GM23338 (cell line): ENCODE measurements around the gene UMODL1.

ENCODE experiments used
- EZH2 ChIP-seq: fragments of 200-600 bp; sonication (generic); IDR thresholded peaks from one replicate; pipeline ENCODE4 v1.8.0; 2017; ENCODE audit warnings: antibody characterized with exemption, mild to moderate bottlenecking, low read depth; ENCODE audit not compliant: unreplicated experiment
- TF ChIP-seq, protein P1 (sequence below), 2 experiments: fragments of 200-600 bp in 1 of 2; sonication (generic) in 1 of 2; conservative IDR thresholded peaks; 2 replicates each; pipeline versions ENCODE4 v1.5.1 to v1.6.1; 2016 to 2017; ENCODE audit warnings: antibody characterized with exemption in 2 of 2, low read depth in 2 of 2, mild to moderate bottlenecking in 2 of 2, moderate library complexity in 1 of 2
- TF ChIP-seq, protein P2 (sequence below): IDR thresholded peaks from one replicate; pipeline ENCODE4 v1.6.1; 2018; ENCODE audit warnings: antibody characterized with exemption; ENCODE audit not compliant: unreplicated experiment

DNA sequence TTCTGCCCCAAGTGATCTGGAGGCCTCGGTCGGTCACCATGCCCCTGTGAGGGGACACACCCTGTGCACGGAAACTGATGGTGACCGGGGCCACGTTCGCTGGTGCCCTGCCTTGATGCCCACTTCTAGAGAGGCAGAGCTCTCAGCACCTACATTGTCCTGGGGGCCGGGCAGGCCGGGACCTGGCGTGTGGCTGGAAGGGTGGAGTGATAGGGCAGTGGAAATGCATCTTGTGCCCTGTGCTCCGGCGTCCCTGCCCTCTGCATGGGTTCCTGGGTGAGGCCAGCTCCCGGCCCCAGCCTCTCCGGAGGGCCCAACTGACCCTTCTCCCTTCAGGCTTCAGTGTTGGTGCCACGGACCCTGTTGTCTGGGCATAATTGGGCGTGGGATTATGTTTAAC, 11.0 kb upstream of the UMODL1 start:
- no peak for TF ChIP-seq EZH2
- TF ChIP-seq, protein P1, sequence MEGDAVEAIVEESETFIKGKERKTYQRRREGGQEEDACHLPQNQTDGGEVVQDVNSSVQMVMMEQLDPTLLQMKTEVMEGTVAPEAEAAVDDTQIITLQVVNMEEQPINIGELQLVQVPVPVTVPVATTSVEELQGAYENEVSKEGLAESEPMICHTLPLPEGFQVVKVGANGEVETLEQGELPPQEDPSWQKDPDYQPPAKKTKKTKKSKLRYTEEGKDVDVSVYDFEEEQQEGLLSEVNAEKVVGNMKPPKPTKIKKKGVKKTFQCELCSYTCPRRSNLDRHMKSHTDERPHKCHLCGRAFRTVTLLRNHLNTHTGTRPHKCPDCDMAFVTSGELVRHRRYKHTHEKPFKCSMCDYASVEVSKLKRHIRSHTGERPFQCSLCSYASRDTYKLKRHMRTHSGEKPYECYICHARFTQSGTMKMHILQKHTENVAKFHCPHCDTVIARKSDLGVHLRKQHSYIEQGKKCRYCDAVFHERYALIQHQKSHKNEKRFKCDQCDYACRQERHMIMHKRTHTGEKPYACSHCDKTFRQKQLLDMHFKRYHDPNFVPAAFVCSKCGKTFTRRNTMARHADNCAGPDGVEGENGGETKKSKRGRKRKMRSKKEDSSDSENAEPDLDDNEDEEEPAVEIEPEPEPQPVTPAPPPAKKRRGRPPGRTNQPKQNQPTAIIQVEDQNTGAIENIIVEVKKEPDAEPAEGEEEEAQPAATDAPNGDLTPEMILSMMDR (conservative IDR thresholded peaks at IDR 0.05; ENCODE audit: low read depth in 2 of 2): no peak
- TF ChIP-seq, protein P2, sequence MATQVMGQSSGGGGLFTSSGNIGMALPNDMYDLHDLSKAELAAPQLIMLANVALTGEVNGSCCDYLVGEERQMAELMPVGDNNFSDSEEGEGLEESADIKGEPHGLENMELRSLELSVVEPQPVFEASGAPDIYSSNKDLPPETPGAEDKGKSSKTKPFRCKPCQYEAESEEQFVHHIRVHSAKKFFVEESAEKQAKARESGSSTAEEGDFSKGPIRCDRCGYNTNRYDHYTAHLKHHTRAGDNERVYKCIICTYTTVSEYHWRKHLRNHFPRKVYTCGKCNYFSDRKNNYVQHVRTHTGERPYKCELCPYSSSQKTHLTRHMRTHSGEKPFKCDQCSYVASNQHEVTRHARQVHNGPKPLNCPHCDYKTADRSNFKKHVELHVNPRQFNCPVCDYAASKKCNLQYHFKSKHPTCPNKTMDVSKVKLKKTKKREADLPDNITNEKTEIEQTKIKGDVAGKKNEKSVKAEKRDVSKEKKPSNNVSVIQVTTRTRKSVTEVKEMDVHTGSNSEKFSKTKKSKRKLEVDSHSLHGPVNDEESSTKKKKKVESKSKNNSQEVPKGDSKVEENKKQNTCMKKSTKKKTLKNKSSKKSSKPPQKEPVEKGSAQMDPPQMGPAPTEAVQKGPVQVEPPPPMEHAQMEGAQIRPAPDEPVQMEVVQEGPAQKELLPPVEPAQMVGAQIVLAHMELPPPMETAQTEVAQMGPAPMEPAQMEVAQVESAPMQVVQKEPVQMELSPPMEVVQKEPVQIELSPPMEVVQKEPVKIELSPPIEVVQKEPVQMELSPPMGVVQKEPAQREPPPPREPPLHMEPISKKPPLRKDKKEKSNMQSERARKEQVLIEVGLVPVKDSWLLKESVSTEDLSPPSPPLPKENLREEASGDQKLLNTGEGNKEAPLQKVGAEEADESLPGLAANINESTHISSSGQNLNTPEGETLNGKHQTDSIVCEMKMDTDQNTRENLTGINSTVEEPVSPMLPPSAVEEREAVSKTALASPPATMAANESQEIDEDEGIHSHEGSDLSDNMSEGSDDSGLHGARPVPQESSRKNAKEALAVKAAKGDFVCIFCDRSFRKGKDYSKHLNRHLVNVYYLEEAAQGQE: no peak
